UCSD-AML1 (cell line): ENCODE results near the gene FAM228A.
"Not testable (repeated sequence)": the region's sequence is repeated elsewhere in the genome, so short reads cannot be mapped to it uniquely, and the experiment has no call there.

Source experiments
- DNase-seq: peaks from one replicate; lab custom pipeline; 2025; ENCODE audit not compliant: unreplicated experiment; lab: John Stamatoyannopoulos, UW

FAM228A gene

DNA sequence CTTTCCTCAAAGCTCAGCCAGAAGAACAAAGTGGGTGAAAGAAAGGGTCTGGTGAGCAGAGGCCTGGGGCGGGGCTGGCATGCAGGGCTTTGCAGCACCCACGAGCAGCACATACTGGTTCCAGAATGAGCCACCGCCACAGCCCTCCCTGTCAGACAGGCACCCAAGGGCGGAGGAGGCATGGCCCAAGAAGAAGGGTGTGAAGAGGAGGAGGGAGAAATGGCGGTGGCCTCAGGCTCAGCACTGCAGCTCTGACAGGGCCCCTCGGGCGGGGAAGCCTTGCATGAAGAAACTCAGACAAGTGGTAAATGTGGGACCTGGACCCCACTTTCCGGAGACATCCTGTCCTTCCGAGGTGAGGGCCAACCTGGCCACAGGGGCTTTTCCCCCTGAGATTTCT, 15.7 kb downstream of the FAM228A start:
- no peak for DNase-seq

DNA sequence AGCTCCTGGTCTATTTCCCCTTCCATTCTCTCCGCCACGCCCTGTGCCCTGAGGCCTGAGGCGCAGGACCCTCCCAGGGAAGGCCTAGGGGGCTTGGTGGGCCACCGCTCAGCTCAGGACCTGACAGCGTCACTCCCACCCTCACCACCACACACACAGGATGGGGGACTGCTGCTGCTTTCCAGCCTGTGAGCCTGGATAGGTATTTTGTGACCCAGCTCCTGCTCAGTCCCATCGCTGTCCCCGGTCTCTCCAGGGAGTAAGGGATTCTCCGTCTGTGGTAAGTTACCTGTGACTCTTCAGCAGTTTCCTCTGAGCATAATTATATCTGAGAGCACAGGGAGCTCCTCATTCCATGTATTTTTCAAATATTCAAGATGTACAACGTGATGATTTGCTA, 16.3 kb downstream of the FAM228A start:
- no peak for DNase-seq

DNA sequence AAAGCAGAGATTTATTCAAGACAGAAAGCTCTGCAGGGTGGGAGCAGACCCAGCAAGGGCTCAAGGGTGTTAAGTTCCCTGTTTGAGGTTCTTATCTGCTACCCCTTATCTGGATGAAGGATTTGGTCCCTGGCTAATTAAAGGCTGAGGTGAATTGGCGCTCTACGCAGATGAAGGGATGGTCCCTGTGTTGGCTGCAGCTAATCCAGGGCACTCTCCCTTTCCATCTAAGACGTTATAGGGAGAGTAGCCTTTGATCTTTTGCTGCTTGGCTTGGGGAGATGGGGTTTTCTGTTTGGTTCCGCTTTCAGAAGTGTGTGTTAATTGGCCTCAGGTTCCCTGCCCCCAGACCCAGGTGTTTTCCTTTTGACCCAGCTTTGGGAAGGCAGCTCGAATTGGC, 17.0 kb downstream of the FAM228A start:
- no peak for DNase-seq

DNA sequence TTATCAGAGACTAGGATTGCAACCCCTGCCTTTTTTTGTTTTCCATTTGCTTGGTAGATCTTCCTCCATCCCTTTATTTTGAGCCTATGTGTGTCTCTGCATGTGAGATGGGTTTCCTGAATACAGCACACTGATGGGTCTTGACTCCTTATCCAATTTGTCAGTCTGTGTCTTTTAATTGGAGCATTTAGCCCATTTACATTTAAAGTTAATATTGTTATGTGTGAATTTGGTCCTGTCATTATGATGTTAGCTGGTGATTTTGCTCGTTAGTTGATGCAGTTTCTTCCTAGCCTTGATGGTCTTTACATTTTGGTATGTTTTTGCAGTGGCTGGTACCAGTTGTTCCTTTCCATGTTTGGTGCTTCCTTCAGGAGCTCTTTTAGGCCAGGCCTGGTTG, 22.4 kb downstream of the FAM228A start:
- DNase-seq = not testable (repeated sequence)

DNA sequence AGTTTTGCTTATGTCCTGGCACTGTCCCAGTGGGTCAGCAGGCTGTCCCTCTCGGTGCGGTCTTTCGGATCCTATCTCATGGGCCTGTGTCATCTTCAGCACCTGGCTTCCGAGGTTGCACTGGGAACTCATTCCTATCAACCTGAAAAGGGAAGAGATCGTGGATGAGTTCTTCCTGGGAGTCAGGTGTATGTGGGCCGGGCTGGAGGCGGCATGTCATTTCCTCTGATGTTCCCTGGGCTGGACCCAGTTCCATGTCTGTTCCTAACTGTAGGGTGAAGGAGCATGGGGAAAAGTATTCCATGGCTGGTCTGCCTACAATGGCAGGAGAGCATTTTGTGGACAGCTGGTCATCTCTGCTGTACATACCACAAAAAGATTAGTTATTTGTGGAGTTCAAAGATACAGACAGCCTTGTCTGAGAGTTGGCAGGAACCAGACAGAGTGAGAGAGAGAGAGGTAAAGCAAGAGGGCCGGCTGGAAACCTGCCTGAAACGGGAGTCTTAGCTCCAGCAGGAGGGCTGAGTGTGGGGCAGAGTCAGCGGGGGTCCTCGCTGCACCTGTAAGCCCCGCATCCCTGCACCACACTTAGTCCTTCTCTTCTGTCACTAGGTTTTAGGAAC, 25.2 kb downstream of the FAM228A start:
- no peak for DNase-seq

DNA sequence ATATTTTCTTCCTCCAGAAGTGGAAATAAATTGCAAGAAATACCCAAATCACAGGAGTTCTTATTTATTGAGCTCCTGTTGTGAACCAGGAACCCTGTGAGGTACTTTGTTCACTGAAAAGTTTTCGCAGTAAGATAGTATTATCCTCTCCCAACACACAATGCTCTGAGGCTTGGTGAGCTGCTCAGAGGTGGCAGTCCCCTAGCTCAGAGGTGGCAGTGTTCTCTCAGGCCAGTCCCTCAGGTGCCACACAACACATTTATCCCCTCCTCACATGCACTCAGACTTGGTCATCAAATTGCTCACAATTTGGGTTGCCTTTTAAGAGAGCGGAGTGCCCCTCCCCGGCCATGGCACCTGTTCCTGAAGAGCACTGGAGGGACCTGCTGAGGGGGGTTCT, 25.9 kb downstream of the FAM228A start:
- DNase-seq = no peak

DNA sequence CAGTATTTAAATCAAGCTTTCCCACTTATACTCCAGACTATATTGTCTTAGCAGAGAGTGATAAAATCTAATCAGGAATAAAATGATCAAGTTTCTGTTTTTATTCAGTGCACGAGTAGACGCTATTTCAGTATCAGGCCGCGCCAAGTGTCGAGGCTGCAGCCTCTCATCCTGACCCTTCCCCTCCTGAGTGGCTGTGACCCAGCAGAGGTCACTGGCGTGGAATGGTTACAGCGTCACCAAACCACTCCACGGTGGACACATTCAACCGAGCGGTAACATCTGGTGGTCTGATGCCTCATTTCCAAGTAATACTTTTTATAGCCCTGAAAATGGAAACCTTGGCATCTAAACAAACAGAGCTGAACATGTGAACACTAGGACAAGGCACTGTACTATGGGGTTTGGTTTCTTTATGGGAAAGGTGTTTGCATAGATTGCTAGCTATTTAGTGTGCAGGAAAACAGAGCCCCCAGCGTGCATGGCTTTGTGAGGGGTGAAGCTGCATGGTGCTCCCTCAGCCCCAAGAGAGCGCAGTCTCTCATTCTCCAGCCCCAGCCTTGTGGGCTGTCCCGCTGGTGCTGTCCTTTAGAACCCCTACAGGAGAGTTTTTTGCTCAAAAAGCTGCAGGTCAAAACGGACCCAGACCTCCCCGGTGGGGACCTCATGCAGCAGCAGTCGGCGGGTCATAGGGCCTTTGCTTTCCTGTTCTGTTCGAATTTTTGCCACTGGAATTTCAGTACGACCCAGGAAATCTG, 28.4 kb downstream of the FAM228A start:
- DNase-seq = no peak

DNA sequence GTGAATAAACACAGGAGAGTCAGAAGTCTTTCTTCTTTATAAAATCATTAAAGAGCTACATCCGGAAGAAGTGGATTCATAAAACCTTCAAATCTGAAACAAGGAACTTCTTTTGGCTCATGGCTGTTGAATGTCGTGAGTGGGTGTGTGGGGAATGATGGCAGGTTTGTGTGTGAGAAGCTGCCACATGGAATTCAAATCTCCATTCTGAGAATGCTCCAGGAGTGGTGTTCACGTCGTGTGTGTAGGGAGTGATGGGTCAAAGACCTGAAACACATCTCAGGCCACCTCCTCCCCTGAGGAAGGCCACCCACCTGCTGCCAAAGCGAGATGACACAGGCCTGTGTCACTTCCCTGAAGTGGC, 28.9 kb downstream of the FAM228A start:
- no peak for DNase-seq

DNA sequence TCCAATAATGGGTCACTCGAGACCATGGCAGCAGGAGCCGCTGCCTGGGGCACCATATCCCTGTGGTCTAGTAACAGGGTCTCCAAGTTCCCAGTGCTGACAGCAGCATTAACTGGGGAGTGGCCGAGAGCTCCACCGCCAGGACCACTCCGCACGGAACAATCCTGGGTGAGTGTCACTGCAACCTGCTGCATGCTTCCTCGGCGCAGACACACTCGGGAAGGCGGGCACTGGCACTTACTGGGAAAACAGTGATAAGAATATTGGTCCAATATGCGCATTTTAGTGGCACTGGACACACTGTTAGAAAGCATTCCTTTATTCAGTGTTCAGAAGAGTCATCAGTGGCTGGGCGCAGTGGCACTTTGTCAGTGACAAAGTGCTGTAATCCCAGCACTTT, 29.7 kb downstream of the FAM228A start:
- DNase-seq = no peak

DNA sequence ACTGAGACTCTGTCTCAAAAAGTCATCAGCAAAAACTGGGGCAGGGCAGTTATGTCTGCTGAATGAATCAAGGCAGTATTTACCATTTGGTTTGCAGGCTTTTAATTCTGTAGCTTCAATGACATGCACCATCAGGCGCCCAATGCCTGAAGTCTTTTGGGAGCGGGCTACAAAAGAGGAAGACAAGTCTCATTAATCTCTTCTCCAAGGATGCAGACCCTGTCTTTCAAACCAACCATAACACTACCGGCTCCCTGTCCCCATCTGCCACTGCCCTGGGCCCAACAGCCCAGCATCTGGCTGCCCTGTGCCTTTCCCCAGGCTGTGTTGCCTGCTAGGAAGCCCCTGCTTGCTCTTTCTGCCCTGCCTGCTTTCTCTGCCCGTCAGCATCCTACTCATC, 30.3 kb downstream of the FAM228A start:
- DNase-seq = no peak

DNA sequence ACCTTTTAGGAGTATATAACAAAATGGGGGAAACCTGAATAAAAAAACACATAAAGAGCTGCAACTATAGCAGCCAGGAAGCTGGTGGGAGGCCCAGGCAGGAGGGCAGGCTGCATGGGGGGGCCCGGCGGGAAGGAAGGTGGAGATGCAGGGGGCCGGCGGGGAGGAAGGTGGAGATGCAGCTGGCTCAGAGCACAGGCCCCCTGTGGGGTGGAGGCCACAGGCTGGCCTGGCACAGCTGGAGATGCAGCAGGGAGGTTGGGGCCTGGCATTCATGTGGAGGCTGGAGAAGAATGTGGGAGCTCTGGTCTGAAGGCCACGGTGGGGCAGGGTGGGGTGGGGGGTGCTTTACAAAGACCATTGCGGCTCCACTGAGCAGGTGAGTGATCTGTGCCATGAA, 31.4 kb downstream of the FAM228A start:
- DNase-seq = no peak

DNA sequence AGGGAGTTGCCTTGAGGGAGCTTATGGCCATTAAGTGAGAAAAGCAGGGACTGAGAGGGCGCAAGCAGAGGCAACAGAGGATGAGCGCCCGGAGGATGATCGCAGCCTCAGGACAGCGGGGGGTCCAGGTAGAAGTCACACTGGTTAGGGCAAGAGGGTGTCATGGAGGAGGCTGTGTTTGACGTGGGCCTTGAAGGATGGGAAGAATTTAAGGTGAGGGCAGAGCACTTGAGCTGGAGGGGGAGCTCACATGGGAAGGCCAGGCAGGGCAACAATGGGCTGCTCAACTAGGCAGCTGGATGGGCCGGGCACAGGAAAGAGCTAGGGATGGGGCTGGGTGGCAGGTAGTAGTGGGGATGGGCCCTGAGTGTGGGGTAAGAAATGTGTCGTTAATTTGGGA, 31.9 kb downstream of the FAM228A start:
- DNase-seq = no peak

DNA sequence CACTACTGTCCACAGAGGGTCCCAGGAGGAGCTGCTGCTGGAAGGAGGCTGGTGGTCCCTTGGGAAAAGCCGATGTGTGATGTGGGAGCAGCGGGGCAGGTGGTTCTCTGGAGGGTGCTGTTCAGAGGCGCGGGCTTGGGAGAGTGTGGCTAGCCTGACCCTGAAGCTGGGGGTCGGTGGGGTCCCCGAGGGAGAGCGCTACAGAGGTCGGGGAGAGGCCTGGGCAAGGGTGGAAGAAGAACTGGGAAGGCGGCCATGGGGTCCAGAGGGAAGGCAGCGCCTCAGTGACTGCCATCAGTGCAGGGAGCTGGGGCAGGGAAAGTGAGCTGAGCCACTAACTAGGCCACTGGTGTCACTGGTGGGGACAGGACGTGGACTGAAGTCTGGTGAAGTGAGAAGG, 32.5 kb downstream of the FAM228A start:
- DNase-seq = no peak

DNA sequence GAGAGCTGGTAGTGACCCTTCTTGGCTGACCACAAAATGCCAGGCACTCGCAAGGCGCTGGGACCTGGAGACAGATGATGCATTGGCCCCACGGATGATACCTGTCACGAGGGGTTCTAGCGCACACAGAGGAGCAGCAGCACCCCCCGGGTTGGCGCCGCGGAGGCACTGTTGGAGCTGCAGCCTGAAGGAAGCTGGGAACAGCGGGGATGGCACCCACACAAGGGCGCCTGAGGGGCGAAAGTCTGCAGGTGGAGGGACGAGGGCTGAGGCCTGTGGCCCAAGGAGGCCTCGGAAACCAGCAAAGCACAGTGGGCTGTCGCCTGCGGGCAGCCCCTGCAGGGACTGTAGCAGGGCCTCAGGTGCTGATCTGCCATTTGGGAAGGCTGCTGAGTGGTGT, 33.6 kb downstream of the FAM228A start:
- DNase-seq = no peak

DNA sequence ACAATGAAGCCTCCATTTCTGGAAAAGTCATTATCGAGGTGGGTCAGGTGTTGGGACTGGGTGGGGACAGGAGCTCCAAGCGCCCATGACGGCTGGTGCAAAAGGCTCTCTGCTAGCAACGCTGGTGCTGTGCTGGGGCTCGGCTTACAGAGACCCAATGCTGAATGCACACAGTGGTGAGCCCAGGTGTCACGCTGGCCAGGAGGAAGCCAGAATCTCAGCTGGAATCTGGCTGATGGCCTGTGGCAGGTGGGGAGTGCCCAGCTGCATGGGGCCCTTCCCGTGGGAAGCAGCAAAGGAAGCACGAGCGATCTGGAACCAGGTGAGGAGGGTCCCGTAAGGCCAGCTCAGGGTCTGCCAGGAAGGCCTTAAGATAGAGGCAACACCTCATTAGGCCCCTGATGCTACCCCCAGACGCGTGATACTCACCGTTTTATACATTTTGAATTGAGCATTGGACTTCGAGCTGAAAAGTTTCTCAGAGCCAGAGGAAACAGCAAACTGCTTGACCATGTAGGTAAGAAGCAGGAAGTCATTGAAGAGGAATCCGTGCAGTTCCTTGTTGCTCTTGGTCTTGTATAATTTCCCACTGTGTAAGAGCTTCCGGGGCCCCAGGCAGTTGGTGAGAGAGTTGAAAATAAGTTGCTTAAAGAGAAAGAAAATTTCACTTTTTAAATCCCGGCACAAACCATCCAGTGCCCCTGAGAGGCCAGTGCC, 34.7 kb downstream of the FAM228A start:
- no peak for DNase-seq

DNA sequence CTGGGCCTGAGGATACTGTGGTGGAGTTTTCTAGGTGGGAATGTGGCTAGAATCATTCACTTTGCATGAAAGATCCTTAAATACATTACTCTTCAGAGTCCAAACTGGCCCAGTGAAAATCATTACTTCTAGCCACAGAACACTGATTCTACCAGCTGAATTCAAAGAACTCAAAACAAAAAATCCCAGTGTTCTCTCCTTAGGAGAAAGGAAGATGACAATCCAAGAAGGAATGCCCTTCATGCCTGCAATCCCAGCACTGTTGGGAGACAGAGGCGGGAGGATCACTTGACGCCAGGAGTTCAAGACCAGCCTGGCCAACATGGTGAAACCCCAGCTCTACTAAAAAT, 35.2 kb downstream of the FAM228A start:
- DNase-seq = no peak

DNA sequence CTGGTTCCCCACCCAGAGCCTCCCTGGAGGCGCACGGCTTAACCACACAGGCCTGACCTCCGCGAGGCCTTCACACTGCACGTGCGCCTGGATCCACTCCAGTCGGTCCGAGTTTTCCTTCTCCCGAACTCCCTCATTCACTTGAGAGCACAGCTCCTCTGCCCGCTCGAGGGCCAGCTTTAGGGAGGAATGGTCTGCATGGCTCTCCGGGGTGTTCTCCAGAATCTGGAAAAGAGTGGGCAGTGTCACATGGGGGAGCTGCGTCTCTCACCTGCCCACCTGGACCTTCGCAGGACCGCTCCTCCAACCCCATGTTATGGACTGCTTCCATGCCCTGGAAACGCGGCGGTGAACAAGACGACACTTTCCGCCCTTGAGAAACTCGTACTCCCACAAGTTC, 35.9 kb downstream of the FAM228A start:
- DNase-seq = no peak

DNA sequence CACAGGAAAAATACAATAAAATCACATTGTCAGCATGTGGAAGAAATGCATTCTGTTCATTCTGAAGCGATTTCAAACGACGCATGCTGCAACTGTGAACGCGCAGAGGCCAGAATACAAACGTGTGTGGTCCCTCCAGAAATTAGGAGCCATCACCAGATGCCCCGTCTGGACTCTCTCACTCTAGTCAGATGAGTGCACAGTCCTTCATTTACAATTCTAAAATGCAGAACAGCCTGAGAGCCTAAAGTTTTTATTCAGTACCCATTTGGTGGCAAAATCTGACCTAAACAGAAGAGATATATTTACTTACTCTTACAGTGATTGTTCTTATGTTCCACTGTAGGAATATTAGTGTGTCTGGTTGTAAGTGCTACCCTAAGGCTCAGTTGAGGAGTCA, 36.6 kb downstream of the FAM228A start:
- no peak for DNase-seq

DNA sequence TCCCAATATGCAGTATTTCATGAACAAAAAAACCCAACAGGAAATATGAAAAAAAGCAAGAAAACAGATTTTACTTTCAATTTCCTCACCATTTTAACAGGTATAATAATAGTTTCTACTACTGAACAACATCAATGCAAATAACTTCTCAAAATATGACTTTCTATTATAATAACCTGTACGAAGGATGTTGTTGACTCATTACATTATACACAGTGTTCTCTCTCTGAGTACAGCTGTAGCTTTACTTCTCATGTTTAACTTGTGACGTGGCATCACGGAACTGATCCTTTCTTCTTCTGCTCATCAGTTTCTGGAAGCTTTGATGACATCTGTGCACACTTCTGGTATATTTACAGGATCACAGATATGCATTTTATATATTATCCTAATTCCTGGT, 40.0 kb downstream of the FAM228A start:
- DNase-seq = no peak

DNA sequence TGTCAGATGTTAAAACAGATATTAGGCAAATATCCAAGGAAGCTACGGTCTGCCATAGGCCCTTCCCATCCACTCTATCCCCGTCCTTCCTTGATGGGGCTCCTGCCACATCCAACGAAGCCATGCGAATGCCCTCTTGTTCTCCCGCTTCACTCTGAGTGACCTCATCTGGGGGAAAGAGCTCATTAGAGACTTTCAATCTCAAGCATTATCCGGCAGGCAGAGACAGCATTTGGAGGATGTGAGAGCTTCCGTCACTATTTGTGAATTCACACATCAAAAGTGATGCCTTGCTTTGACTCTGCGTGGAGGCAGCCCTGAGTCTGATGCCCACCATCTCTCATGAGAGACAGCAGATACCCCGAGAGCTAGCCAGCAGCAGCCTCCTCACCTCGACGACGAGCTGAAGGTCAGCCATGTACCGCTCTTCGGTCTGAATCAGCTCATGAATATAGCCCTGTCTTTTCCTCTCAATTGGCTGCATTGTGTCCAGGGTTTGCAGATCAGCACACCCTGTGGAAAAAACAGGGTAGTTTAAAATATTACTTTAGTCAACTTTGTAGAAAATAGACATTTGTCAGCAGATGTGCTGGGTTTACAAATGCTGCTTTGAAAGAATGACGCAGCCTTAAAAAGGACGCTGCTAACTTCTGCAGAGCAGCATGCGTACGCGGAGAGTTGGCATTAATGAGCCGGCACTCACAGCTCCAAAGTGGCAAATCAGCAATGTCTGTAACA, 45.9 kb downstream of the FAM228A start:
- no peak for DNase-seq

DNA sequence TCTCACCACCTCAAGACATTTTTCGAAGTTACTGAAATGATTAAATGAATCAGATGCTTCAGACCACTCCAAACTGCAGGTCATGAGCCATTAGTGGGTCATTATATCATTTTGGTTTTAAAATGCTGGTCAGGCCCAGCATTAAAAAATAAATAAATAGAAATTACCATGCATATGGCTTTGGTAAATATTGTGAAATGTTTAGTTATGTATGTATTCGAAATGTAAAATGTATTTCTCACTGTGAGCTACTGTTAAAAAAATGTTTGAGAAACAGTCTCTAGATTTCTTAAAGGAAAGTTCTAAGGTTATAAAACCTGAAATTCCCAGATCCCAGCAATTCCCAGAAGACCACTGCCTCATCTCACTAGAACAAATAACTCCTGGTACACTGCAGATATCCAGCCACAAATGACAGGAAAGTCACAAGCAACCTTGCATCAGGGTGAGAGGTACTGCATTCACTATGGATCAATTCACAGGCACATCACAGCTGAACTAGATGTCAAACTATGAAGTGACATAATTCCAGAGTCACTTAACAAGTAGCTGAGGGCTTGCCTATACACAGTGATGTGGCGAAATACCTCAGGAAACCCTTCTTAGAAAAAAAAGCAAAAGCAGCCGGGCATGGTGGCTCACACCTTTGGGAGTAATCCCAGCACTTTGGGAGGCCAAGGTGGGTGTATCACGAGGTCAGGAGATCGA, 46.6 kb downstream of the FAM228A start:
- DNase-seq = no peak
